PC-3 (cell line): Measurements from ENCODE around the gene OR10AD1. TPM values are rescaled to one million over a fixed set of nuclear protein-coding genes. Genes with fewer than 3 reads are reported as not detected.
"Not testable (repeated sequence)": the region's sequence is repeated elsewhere in the genome, so short reads cannot be mapped to it uniquely, and the experiment has no call there.

Experiments
- ATAC-seq: fragments of 200-7000 bp; cut with Tn5 transposase; 2 replicates; pipeline ENCODE4 v1.9.1; 2020; ENCODE audit warnings: mild to moderate bottlenecking, moderate library complexity
- BruUV-seq: library from RNA; stranded (reverse); fragments of 400-500 nt; replicated peaks from 2 replicates; lab custom pipeline; 2021; lab: Mats Ljungman, UMichigan
- CTCF ChIA-PET: fragments of 300-600 bp; sonication (Branson Sonifier 250); formaldehyde crosslinking; loops from one replicate; lab custom pipeline; 2022; ENCODE audit warnings: antibody characterized with exemption; lab: Charles Lee
- POLR2A ChIA-PET: fragments of 300-600 bp; sonication (Branson Sonifier 250); formaldehyde crosslinking; loops from one replicate; lab custom pipeline; 2022; ENCODE audit warnings: antibody characterized with exemption; ENCODE audit not compliant: unreplicated experiment; lab: Charles Lee
- DNase-seq: peaks from one replicate; pipeline ENCODE4 v3.0.0-alpha.2; 2015
- H2AFZ ChIP-seq: fragments of 300-600 bp; sonication (generic); 2 replicates; pipeline ENCODE4 v1.6.0; 2016; ENCODE audit warnings: antibody characterized with exemption, low read length
- H3F3A ChIP-seq: fragments of 300-600 bp; sonication (generic); one replicate; pipeline ENCODE4 v1.6.0; 2017; ENCODE audit warnings: antibody characterized with exemption, low read length, control low read depth, mild to moderate bottlenecking; ENCODE audit not compliant: unreplicated experiment
- H3K27ac ChIP-seq: fragments of 300-600 bp; sonication (generic); 2 replicates; pipeline ENCODE4 v1.5.1; 2016; ENCODE audit warnings: mild to moderate bottlenecking, low read length
- H3K27me3 ChIP-seq: fragments of 300-600 bp; sonication (generic); 2 replicates; pipeline ENCODE4 v1.6.1; 2016; ENCODE audit warnings: low read length, mixed read lengths
- H3K36me3 ChIP-seq: fragments of 300-600 bp; sonication (generic); 2 replicates; pipeline ENCODE4 v1.6.1; 2016; ENCODE audit warnings: low read depth, mixed run types, low read length, mixed read lengths
- H3K4me1 ChIP-seq: fragments of 300-600 bp; sonication (generic); 2 replicates; pipeline ENCODE4 v1.5.1; 2016; ENCODE audit warnings: low read length; ENCODE audit not compliant: insufficient read depth
- H3K4me2 ChIP-seq: fragments of 300-600 bp; sonication (generic); 2 replicates; pipeline ENCODE4 v1.6.0; 2016; ENCODE audit warnings: low read length
- H3K4me3 ChIP-seq: fragments of 300-600 bp; sonication (generic); 2 replicates; pipeline ENCODE4 v1.5.1; 2016; ENCODE audit warnings: mild to moderate bottlenecking, low read length, mixed read lengths
- H3K79me2 ChIP-seq: fragments of 300-600 bp; sonication (generic); 2 replicates; pipeline ENCODE4 v1.6.1; 2017; ENCODE audit warnings: low read length, mixed read lengths
- H3K9ac ChIP-seq: fragments of 300-600 bp; sonication (generic); 2 replicates; pipeline ENCODE4 v1.6.0; 2016; ENCODE audit warnings: mild to moderate bottlenecking, low read length
- H3K9me2 ChIP-seq: fragments of 300-600 bp; sonication (generic); replicated peaks from 2 replicates; pipeline ENCODE4 v1.6.1; 2016; ENCODE audit warnings: mixed run types, low read length, mixed read lengths
- H3K9me3 ChIP-seq: fragments of 300-600 bp; sonication (generic); 2 replicates; pipeline ENCODE4 v1.6.1; 2016; ENCODE audit warnings: low read length, mixed read lengths
- H4K20me1 ChIP-seq: fragments of 300-600 bp; sonication (generic); 2 replicates; pipeline ENCODE4 v1.6.1; 2016; ENCODE audit warnings: low read length, mixed read lengths
- EZH2 ChIP-seq: fragments of 300-600 bp; sonication (generic); IDR thresholded peaks from one replicate; pipeline ENCODE4 v1.6.1; 2017; ENCODE audit warnings: antibody characterized with exemption, mild to moderate bottlenecking, low read length; ENCODE audit not compliant: unreplicated experiment
- EZH2phosphoT487 ChIP-seq: fragments of 300-600 bp; sonication (generic); IDR thresholded peaks from 2 replicates; pipeline ENCODE4 v1.6.1; 2018; ENCODE audit warnings: mild to moderate bottlenecking, antibody characterized with exemption, low read length, borderline replicate concordance
- intact Hi-C: fragments of 100-400 bp; cut with micrococcal nuclease; formaldehyde crosslinking; loops from 2 replicates; pipeline ENCODE4 v1.9.0; 2023
- total RNA-seq: library from RNA; depleted of rRNA; stranded (reverse); fragments of >200 nt; gene quantifications from 2 replicates; pipeline ENCODE4 v1.2.3, GENCODE V29; 2014
- TF ChIP-seq, protein P1 (sequence below): fragments of 300-600 bp; sonication (generic); conservative IDR thresholded peaks from 2 replicates; pipeline ENCODE4 v1.5.1; 2017; ENCODE audit warnings: antibody characterized with exemption, low read depth, mild to moderate bottlenecking, low read length

The OR10AD1 gene
- total RNA-seq, 1 experiment from 2014 or later: not detected

DNA sequence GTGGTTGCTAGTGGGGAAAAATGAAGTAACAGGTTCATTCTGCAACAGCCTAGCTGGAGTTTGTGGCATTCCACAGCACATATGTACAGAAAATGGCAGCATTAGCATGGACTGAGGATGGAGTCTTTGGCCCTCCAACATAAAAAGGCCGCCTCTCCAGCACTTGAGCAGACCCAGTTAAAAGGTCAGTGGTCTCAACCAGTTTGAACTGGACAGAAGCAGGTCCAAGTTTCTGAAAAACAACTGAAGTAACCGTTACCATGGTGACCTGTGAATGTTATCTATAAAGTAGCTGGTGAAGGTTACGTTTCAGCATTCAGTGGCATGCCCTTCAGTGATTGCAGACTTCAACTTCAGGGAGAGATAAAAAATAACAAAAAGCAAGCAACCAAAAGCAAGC is 34.1 kb upstream of the OR10AD1 start:
- H2AFZ ChIP-seq: no peak overlapping the region
- BruUV-seq: no TSS peak
- no peaks in the 10 kb centered on the region for H4K20me1 ChIP-seq
- ChIA-PET POLR2A (no interaction called here), CTCF (no interaction called here)
- no peak overlapping the region for H3K9ac ChIP-seq
- H3K27ac ChIP-seq: no peak overlapping the region
- peaks cover 44% of the 10 kb centered on the region for H3K27me3 ChIP-seq
- ATAC-seq (no peak), DNase-seq (no peak)
- H3K4me1 ChIP-seq: no peaks in the 10 kb centered on the region
- no peak overlapping the region for H3K4me3 ChIP-seq
- H3F3A ChIP-seq: no peaks in the 10 kb centered on the region
- intact Hi-C loops: no loop called here
- H3K79me2 ChIP-seq: no peaks in the 10 kb centered on the region
- H3K9me2 ChIP-seq: no peaks in the 10 kb centered on the region
- TF ChIP-seq EZH2phosphoT487: no peak
- TF ChIP-seq EZH2: no peak
- TF ChIP-seq, protein P1, sequence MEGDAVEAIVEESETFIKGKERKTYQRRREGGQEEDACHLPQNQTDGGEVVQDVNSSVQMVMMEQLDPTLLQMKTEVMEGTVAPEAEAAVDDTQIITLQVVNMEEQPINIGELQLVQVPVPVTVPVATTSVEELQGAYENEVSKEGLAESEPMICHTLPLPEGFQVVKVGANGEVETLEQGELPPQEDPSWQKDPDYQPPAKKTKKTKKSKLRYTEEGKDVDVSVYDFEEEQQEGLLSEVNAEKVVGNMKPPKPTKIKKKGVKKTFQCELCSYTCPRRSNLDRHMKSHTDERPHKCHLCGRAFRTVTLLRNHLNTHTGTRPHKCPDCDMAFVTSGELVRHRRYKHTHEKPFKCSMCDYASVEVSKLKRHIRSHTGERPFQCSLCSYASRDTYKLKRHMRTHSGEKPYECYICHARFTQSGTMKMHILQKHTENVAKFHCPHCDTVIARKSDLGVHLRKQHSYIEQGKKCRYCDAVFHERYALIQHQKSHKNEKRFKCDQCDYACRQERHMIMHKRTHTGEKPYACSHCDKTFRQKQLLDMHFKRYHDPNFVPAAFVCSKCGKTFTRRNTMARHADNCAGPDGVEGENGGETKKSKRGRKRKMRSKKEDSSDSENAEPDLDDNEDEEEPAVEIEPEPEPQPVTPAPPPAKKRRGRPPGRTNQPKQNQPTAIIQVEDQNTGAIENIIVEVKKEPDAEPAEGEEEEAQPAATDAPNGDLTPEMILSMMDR: no peak
- 0 out of 2 replicates have a peak, but pooled peaks cover 6% of the 10 kb centered on the region for H3K9me3 ChIP-seq
- H3K4me2 ChIP-seq: no peak overlapping the region
- no peaks in the 10 kb centered on the region for H3K36me3 ChIP-seq

DNA sequence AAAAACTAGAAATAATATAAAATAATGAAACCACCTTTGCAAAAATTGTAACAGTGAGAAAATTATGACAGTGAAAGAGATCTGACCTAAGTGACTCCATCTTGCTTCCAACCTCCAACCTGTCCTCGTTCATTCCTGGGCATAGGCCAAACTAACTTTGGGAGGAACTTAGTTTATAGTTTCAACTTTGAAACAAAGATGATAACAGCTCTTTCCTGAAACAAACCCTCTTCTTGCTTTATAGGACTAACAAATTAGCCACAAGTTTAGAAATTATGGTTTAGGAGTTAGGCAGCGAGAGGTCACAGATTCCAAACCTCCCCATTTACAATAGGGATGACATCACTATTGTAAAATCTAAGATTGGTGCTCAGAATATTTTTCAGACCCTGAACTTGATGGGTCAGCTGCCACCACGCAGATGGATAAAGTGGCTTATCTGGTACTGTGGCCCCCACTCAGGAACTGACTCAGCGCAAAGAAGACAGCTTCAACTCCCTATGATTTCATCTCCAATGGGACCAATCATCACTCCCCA is 32.8 kb upstream of the OR10AD1 start:
- ChIA-PET CTCF (no interaction called here), POLR2A (no interaction called here)
- no peaks in the 10 kb centered on the region for H3K36me3 ChIP-seq
- H3K27me3 ChIP-seq: peaks cover 41% of the 10 kb centered on the region
- intact Hi-C loops: no loop called here
- H3K9ac ChIP-seq: no peak overlapping the region
- no peak overlapping the region for H2AFZ ChIP-seq
- H3K4me2 ChIP-seq: no peak overlapping the region
- no peak for TF ChIP-seq EZH2
- no peak for TF ChIP-seq EZH2phosphoT487
- TF ChIP-seq, protein P1: no peak
- no peaks in the 10 kb centered on the region for H4K20me1 ChIP-seq
- no peaks in the 10 kb centered on the region for H3K79me2 ChIP-seq
- no peak for ATAC-seq
- no peak for DNase-seq
- H3K9me2 ChIP-seq: no peaks in the 10 kb centered on the region
- no TSS peak for BruUV-seq
- H3K27ac ChIP-seq: no peak overlapping the region
- H3K9me3 ChIP-seq: 0 out of 2 replicates have a peak, but pooled peaks cover 6% of the 10 kb centered on the region
- no peaks in the 10 kb centered on the region for H3K4me1 ChIP-seq
- H3F3A ChIP-seq: no peaks in the 10 kb centered on the region
- H3K4me3 ChIP-seq: no peak overlapping the region

DNA sequence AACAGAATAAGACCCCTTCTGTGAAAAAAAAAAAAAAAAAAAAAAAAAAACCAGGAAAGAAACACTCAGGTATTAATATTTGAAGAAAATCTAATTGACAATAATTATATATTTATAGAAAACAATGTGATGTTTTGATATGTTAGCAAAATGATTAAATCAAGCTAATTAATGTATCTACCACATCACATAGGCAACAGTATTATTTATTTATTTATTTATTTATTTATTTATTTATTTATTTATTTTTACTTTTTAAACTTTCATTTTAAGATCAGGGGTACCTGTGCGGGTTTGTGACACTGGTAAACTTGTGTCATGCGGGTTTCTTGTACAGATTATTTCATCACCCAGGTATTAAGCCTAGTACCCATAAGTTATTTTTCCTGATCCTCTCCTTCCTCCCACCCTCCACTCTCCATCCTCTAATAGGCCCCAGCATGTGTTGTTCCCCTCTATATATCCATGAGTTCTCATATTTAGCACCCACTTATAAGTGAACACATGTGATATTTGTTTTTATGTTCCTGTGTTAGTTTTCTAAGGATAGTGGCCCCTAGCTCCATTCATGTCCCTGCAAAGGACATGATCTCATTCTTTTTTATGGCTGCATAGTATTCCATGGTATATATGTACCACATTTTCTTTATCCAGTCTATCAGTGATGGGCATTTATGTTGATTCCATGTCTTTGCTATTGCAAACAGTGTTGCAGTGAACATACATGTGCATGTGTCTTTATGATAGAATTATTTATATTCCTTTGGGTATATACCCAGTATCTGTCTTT is 28.3 kb upstream of the OR10AD1 start:
- intact Hi-C loops, BruUV-seq, H3K4me3 ChIP-seq, H3K9me2 ChIP-seq, H4K20me1 ChIP-seq, H2AFZ ChIP-seq, H3K36me3 ChIP-seq, POLR2A ChIA-PET, H3K4me2 ChIP-seq, H3F3A ChIP-seq, H3K9ac ChIP-seq, ATAC-seq, H3K4me1 ChIP-seq, H3K27ac ChIP-seq, DNase-seq, H3K9me3 ChIP-seq, H3K79me2 ChIP-seq: not testable (repeated sequence)
- peaks cover 29% of the 10 kb centered on the region for H3K27me3 ChIP-seq
- CTCF ChIA-PET: interaction anchor here (0.6 kb wide), 1 partner anchor 312 kb away, joined by 8 read pairs; no protein-coding TSS in a partner anchor

DNA sequence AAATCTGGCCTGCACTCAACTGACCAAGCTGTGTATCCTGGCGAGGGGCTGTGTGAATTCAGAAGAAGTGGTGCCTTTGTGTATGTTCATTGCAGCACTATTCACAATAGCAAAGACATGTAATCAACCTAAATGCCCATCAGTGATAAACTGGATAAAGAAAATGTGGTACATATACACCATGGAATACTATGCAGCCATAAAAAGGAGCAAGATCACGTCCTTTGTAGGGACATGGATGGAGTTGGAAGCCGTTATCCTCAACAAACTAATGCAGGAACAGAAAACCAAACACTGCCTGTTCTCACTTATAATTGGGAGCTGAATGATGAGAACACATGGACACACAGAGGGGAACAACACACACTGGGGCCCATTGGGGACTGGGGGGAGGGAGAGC is 21.4 kb upstream of the OR10AD1 start:
- H3K9me3 ChIP-seq, H3K79me2 ChIP-seq, DNase-seq, H3K4me3 ChIP-seq, POLR2A ChIA-PET, H3K36me3 ChIP-seq, BruUV-seq, H3K4me1 ChIP-seq, H2AFZ ChIP-seq, H3K4me2 ChIP-seq, CTCF ChIA-PET, H3F3A ChIP-seq, H4K20me1 ChIP-seq, H3K27ac ChIP-seq, intact Hi-C loops, H3K9ac ChIP-seq, ATAC-seq, H3K9me2 ChIP-seq: not testable (repeated sequence)
- peaks cover 22% of the 10 kb centered on the region for H3K27me3 ChIP-seq
